ENCODE data around the gene TANGO2.

TANGO2 gene

DNA sequence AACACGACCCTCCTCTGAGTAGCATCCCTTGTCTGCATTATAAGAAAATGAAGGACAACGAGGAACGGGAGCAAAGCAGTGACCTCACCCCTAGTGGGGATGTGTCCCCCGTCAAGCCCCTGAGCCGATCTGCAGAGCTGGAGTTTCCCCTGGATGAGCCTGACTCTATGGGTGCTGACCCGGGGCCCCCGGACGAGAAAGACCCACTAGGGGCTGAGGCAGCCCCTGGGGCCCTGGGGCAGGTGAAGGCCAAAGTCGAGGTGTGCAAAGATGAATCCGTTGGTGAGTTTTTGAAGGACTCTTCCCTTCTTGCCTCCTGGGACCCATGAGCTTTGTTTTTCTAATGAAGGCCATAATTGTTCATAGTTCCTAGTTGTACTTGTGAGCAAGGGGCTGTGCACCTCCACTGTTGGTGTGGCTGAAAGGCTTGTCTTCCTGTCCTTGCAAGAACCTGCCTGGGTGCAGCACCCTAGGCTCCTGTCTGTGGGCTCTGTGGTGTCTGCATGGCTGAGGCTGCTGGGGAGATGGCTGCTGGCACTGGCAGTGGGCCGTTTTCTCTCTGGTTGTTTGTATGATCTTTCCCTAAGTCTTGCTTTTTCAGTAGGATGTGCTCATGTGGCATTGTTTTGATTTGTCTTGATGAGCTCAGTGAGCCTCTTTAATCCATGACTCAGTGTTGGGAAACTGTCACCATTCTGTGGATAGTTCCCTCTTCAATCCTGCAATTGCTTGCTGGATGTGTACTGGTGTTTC is 69.2 kb downstream of the TANGO2 start:
- DNase-seq = no peak

DNA sequence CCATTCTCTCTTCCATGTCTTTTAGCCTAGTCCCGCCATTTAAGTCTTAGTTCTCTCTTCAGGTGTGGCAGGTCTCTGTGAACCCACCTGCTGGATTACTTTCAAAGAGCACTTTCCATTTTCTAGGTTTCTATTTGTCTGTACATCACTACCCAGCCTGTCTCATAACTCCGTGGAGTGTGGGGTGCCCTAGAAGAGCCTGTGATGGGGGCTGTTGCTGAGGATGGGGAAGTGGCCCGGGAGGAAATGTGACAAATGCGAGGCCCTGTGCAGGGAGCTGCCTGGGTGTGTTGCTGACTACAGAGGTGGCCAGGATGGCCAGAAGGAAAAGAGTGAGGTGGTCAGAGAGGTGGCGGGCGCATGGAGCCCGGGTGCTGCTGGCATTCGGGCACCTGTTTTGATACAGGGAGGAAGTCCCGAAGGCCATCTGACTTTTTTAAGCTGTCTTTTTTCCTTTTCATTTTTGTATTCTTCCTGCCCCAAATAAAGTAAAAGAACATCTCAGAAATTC is 69.9 kb downstream of the TANGO2 start:
- no peak for DNase-seq

GRCh38 chr22:20091690-20092476 is 71.0 kb downstream of the TANGO2 start:
- DNase-seq = no peak

DNA sequence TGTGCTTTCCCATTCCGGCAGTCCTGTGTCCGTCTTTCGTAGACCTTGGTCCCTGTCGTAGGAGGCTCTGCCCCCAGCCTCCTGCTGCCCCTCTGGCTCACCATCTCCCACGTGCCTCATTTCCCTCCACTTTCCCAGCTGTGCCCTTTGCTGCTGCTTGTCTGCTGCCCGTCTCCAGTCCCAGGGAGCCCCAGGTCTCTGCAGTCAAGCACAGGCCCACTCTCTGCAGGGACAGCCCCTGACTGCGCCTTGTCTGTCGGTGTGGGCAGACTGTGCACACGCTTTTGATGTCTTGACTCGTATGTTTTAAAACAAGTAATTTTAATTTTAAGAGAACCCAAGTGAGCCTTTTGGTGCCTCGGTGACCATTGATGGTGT is 71.6 kb downstream of the TANGO2 start:
- no peak for DNase-seq

- no peak for DNase-seq
Measured at GRCh38 chr22:20093418-20094196, 72.7 kb downstream of the TANGO2 start.

- no peak for DNase-seq
Measured at GRCh38 chr22:20094197-20094807, 73.4 kb downstream of the TANGO2 start.

DNA sequence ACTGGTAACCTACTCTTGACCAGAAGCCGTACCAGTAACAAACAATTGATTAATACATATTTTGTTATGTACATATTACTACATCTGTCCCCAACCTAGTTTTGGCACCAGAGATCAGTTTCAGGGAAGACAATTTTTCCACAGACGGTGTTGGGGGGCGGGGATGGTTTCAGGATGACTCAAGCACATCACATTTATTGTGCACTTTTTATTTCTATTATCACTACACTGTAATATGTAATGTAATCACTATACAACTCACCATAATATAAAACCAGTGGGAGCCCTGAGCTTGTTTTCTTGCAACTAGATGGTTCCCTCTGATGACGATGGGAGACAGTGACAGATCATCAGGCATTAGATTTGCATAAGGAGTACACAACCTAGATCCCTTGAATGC is 74.6 kb downstream of the TANGO2 start:
- DNase-seq = no peak

GRCh38 chr22:20096574-20097420 is 75.9 kb downstream of the TANGO2 start:
- no peak for DNase-seq

DNA sequence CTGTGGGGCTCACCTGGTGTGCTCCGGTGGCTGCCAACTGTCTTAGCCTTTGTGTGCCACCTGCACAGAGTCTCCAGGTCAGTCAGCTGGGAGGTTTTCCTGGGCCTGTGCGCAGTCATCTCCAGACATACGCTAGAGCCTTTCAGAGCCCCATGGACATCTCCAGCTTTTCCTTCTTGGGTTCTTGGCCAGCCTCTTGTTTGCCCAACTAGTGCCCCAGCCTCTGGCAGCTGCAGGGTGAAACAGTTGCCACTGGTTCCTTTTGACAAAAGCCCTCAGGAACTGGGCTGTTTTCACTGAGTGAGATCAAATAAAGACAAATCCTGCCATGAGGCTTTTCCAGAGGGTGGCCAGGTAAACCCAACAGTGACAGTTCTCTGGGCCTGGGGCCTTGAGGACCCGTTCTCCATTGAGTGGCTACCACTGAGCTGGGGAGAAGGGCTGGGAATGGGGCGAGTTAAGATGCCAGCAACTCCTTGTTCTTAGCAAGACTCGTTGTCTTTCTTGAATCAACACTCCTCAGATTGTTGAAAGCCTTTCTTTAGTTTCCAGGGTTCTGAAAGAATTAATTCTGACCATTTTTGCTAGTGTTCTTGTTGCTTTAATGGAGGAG is 78.3 kb downstream of the TANGO2 start:
- no peak for DNase-seq

- no peak for DNase-seq
Measured at GRCh38 chr22:20101638-20102037, 80.7 kb downstream of the TANGO2 start.

DNA sequence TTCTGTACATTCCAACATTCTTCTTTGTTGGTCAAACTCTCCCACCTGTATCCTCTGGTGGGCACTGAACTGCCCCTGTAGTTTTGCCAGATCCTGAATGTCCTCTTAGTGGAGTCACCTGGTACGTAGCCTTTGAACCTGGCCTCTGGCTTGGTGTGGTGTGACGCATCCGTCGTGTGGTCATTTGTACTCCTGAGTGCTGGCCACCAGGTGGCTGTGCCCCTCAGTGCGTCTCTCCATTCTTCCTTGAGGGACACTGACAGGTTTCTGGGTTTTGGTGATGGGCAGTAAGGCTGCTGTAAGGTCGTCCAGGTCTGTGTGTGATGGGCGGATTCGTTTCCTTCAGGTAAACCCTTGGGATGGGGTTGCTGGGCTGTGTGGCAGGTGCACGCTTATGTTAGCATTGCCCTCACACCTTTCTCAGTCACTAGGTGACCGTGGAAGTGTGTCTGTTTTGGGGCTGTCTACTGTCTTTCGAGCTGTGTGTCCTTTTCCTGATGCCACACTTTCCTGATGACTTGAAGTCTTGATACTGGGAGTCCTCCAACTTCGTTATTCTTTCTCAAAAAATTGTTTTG is 81.4 kb downstream of the TANGO2 start:
- no peak for DNase-seq

DNA sequence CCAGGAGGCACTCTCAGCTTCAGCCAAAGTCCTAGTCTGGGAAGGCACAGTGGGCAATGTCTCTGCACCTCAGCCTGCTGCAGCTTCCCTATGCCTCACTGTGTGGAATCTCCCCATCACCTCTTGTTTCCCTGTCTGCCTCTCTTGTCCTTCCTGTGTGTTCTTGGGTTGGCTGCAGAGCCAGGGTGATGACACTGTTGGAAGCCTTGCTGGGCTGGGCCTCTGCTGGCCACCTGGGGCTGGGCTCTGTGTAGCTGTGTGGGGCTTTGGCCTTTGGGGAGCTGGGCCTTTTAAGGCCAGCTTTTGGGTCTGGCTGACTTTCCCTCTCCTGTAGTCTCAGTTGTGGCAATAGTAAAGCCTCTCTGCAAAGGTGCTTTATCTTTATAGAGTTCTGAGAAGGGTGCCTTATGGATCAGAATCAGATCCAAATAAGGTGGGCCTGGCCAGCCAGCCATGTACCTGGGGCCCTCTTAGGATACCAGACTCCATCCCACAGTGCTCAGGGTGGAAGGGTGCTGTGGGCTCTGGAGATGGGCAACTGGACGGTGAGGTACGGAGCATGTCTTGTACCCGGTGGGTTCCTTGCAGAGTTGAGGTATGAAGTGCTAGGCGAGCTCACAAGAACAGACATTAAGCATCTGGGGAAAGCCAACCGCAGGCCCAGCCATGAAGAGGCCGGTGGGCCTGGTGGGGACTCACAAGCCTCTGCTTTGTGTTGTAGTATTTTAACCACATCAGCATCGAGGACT is 84.7 kb downstream of the TANGO2 start:
- no peak for DNase-seq

DNA sequence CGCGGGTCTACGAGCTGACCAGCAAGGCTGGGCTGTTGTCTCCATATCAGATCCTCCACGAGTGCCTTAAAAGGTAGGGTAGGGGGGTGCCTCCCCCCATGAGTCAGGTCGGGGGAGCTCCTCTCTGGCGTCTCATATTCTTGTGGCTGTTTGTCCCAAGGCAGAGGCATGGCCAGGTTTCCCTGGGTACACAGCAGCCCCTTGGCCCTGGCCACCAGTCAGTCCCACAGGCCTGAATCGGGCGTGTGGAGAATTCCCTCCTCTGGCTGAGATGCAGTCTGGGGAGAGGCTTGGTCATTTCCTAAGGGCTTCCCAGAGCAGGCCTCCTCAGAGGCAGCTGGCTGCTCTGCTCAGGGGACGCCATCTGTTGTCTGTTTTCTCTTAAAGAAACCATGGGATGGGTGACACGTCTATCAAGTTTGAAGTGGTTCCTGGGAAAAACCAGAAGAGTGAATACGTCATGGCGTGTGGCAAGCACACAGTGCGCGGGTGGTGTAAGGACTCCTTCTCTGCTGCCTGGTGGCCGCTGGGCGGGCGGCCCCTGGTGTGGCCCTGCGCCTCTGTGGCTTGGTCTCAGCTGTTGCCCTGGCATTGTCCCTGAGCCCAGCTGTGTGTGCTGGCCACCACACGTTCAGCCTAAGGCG is 85.4 kb downstream of the TANGO2 start:
- no peak for DNase-seq

DNA sequence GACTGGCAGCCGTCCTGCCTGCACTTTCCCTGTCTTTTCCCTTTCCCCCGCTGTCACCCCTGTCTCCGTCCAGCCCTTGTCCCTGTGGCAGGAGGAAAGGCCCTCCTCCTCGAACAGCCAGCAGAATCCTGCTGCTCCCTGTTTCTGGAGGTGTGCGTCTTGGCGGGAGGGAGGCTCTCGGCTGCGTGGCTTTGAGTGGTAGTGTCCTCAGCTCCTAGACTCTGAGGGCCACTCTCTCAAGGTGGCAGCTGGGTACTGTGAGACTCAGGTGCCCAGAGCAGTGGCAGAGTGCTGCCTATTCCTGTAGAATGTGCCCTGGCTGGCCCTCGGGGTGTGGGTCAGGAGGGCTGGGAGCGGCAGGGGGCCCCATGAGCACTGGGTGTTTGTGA is 85.9 kb downstream of the TANGO2 start:
- DNase-seq = no peak

DNA sequence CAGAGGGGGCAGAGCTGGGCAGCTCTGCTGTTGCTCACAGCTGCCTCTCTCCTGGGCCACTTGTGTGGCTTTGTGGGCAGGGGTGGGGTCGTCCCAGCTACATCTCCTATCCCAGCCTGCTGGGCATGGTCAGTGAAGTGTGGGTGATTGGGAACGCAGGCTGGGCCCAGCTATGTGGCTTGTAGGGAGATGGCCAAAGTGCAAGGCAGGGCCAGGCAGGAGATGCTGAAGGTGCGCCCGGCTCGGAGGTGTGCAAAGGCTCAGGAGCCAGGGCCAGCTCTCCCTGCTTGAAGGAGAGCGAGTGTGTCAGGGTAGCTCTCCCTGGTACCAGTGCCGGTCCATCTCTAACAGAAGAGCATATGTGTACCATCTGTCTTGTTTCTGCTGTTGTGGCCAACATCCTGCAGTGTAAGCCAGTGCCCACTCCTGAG is 86.6 kb downstream of the TANGO2 start:
- no peak for DNase-seq

GRCh38 chr22:20107951-20108756 is 87.2 kb downstream of the TANGO2 start:
- DNase-seq = no peak

DNA sequence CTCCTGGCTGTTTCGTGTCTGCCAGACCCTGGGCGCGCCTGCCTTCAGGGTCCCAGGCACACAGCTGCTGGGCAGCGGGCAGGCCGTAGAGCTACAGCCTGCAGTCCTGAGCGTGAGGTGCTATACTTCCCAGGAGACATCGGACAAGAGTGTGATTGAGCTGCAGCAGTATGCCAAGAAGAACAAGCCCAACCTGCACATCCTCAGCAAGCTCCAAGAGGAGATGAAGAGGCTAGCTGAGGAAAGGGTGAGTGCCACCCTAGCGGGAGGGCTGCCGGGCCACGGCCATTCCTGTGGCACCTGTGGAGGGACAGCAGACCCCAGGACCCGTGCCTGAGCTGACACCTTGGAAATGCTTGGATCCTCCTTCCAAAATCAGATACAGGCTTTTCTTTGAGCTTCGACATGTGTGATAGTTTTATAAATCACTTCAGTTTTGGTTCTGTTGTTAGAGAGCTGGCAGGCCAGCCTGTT is 87.9 kb downstream of the TANGO2 start:
- DNase-seq = no peak

GRCh38 chr22:20109411-20110358 is 88.8 kb downstream of the TANGO2 start:
- DNase-seq = no peak

All from NCI-H82 (cell line).